H1 (cell line): ENCODE data around the gene TBC1D22A. TPM values are rescaled to one million over a fixed set of nuclear protein-coding genes. Genes with fewer than 3 reads are reported as not detected.

ENCODE experiments used
- CTCF ChIA-PET: fragments of 300-600 bp; sonication (Branson Sonifier 250); formaldehyde crosslinking; loops from one replicate; lab custom pipeline; 2021; ENCODE audit not compliant: partially characterized antibody; lab: Charles Lee
- POLR2A ChIA-PET: fragments of 300-600 bp; sonication (Branson Sonifier 250); formaldehyde crosslinking; loops from one replicate; lab custom pipeline; 2021; ENCODE audit warnings: inconsistent platforms; ENCODE audit not compliant: partially characterized antibody; lab: Charles Lee
- DNase-seq, 2 experiments: peaks; one replicate each; pipeline versions ENCODE4 v3.0.0 to v3.0.0-alpha.2; 2010 to 2022; ENCODE audit warnings: low spot score in 2 of 2, low read depth in 1 of 2, mixed read lengths in 1 of 2
- FAIRE-seq: peaks from 2 replicates; lab custom pipeline; 2011; peaks lifted over from hg19 to GRCh38; lab: Jason Lieb, UNC
- H2AFZ ChIP-seq: 2 replicates; pipeline ENCODE4 v1.8.1; 2012; ENCODE audit warnings: low read length, inconsistent platforms
- H2AK5ac ChIP-seq: 2 replicates; pipeline ENCODE4 v1.6.1; 2013; ENCODE audit warnings: low read depth, low read length
- H2BK120ac ChIP-seq: replicated peaks from 2 replicates; pipeline ENCODE3; 2013; ENCODE audit warnings: low read depth, low read length, inconsistent platforms
- H2BK12ac ChIP-seq: 2 replicates; pipeline ENCODE4 v1.6.1; 2013; ENCODE audit warnings: low read depth, low read length
- H2BK15ac ChIP-seq: 2 replicates; pipeline ENCODE4 v1.6.1; 2013; ENCODE audit warnings: low read length
- H2BK20ac ChIP-seq: 2 replicates; pipeline ENCODE4 v1.6.1; 2013; ENCODE audit warnings: low read length
- H2BK5ac ChIP-seq: 2 replicates; pipeline ENCODE4 v1.6.1; 2013; ENCODE audit warnings: low read depth, low read length
- H3K14ac ChIP-seq: 2 replicates; pipeline ENCODE4 v1.6.1; 2013; ENCODE audit warnings: inconsistent platforms; ENCODE audit not compliant: insufficient read length
- H3K18ac ChIP-seq: 2 replicates; pipeline ENCODE4 v1.6.1; 2013; ENCODE audit warnings: low read length; ENCODE audit errors: extremely low read depth
- H3K23ac ChIP-seq: 2 replicates; pipeline ENCODE4 v1.6.1; 2013; ENCODE audit warnings: inconsistent platforms; ENCODE audit not compliant: insufficient read length
- H3K23me2 ChIP-seq: 2 replicates; pipeline ENCODE4 v1.6.1; 2013; ENCODE audit warnings: low read depth, low read length
- H3K27ac ChIP-seq: 2 replicates; pipeline ENCODE4 v1.6.1; 2011; ENCODE audit warnings: low read depth, low read length, inconsistent platforms
- H3K27me3 ChIP-seq, 4 experiments: replicated peaks in 1 of 4; 1 replicate in 1 of 4; 2 replicates in 3 of 4; pipeline versions ENCODE4 v1.6.1 to v1.8.1; 2011 to 2013; ENCODE audit warnings: low read length in 3 of 4, mild to moderate bottlenecking in 3 of 4, inconsistent platforms in 2 of 4, mixed read lengths in 2 of 4, moderate library complexity in 1 of 4; ENCODE audit not compliant: control insufficient read depth in 3 of 4, insufficient read depth in 3 of 4; ENCODE audit errors: extremely low read depth in 1 of 4
- H3K36me3 ChIP-seq, 4 experiments: 2 replicates each; pipeline versions ENCODE4 v1.6.1 to v1.8.1; 2011 to 2013; ENCODE audit warnings: mild to moderate bottlenecking in 4 of 4, low read length in 3 of 4, moderate library complexity in 2 of 4, control low read depth in 1 of 4, inconsistent platforms in 1 of 4; ENCODE audit not compliant: insufficient read depth in 4 of 4, control insufficient read depth in 2 of 4
- H3K4ac ChIP-seq: replicated peaks from 2 replicates; pipeline ENCODE3; 2013; ENCODE audit warnings: low read length, low read depth, mixed read lengths, inconsistent platforms; ENCODE audit not compliant: insufficient read length
- H3K4me1 ChIP-seq, 4 experiments: replicated peaks in 1 of 4; 1 replicate in 1 of 4; 2 replicates in 3 of 4; pipeline versions ENCODE4 v1.6.1 to v1.8.1; 2011 to 2013; ENCODE audit warnings: low read length in 3 of 4, inconsistent platforms in 2 of 4, mixed read lengths in 1 of 4; ENCODE audit not compliant: insufficient read depth in 4 of 4, control insufficient read depth in 3 of 4
- H3K4me2 ChIP-seq, 2 experiments: 2 replicates each; pipeline versions ENCODE4 v1.6.1 to v1.8.1; 2011 to 2013; ENCODE audit warnings: low read depth in 2 of 2, low read length in 2 of 2, control low read depth in 1 of 2, inconsistent platforms in 1 of 2, mild to moderate bottlenecking in 1 of 2; ENCODE audit not compliant: insufficient read depth in 1 of 2
- H3K4me3 ChIP-seq, 4 experiments: fragments of 200-600, 300-600 bp in 1 of 4; sonication (generic), shearing (Covaris generic), sonication (Bioruptor Twin) in 1 of 4; 2 replicates each; pipeline versions ENCODE4 v1.5.1 to v1.8.1; 2011 to 2016; ENCODE audit warnings: low read length in 4 of 4, low read depth in 3 of 4, control low read depth in 2 of 4, inconsistent platforms in 2 of 4, mild to moderate bottlenecking in 2 of 4, mixed read lengths in 1 of 4, moderate library complexity in 1 of 4; ENCODE audit not compliant: insufficient read depth in 2 of 4; ENCODE audit errors: extremely low read depth in 1 of 4
- H3K56ac ChIP-seq: replicated peaks from 2 replicates; pipeline ENCODE3; 2013; ENCODE audit warnings: low read depth, mild to moderate bottlenecking, mixed read lengths, low read length, inconsistent platforms; ENCODE audit not compliant: insufficient read length
- H3K79me1 ChIP-seq: 2 replicates; pipeline ENCODE4 v1.6.1; 2013; ENCODE audit warnings: low read depth, low read length, control low read depth
- H3K79me2 ChIP-seq, 2 experiments: 2 replicates each; pipeline versions ENCODE4 v1.6.1 to v1.8.1; 2012 to 2013; ENCODE audit warnings: low read length in 2 of 2, mild to moderate bottlenecking in 2 of 2, inconsistent platforms in 1 of 2; ENCODE audit not compliant: insufficient read depth in 2 of 2, control insufficient read depth in 1 of 2
- H3K9ac ChIP-seq, 4 experiments: replicated peaks in 1 of 4; 1 replicate in 1 of 4; 2 replicates in 3 of 4; pipeline versions ENCODE4 v1.6.1 to v1.8.1; 2011 to 2013; ENCODE audit warnings: low read depth in 3 of 4, low read length in 3 of 4, control low read depth in 2 of 4, mild to moderate bottlenecking in 2 of 4, moderate library complexity in 2 of 4, inconsistent platforms in 1 of 4; ENCODE audit errors: extremely low read depth in 1 of 4
- H3K9me3 ChIP-seq, 2 experiments: 2 replicates each; pipeline versions ENCODE4 v1.6.1 to v1.8.1; 2012 to 2013; ENCODE audit warnings: mild to moderate bottlenecking in 2 of 2, moderate library complexity in 2 of 2, control low read depth in 1 of 2, inconsistent platforms in 1 of 2, low read depth in 1 of 2, low read length in 1 of 2, mixed read lengths in 1 of 2; ENCODE audit not compliant: insufficient read depth in 2 of 2
- H4K20me1 ChIP-seq, 2 experiments: replicated peaks in 1 of 2; 2 replicates each; pipeline versions ENCODE3 to v1.8.1; 2011 to 2013; ENCODE audit warnings: inconsistent platforms in 2 of 2, low read length in 2 of 2, mild to moderate bottlenecking in 1 of 2; ENCODE audit not compliant: insufficient read depth in 2 of 2, control insufficient read depth in 1 of 2
- H4K5ac ChIP-seq: 2 replicates; pipeline ENCODE4 v1.6.1; 2013; ENCODE audit warnings: low read length, low read depth, mixed read lengths, inconsistent platforms; ENCODE audit not compliant: insufficient read length
- H4K8ac ChIP-seq: 2 replicates; pipeline ENCODE4 v1.8.0; 2013; ENCODE audit warnings: mild to moderate bottlenecking, moderate library complexity, low read length, inconsistent platforms; ENCODE audit not compliant: insufficient read depth; ENCODE audit errors: extremely low read depth
- H4K91ac ChIP-seq: replicated peaks from 2 replicates; pipeline ENCODE3; 2013; ENCODE audit warnings: low read length, mixed read lengths, inconsistent platforms; ENCODE audit not compliant: insufficient read length
- ATF3 ChIP-seq: IDR thresholded peaks from 2 replicates; pipeline ENCODE4 v1.6.1; 2011; ENCODE audit warnings: low read depth, mild to moderate bottlenecking, low read length; ENCODE audit not compliant: insufficient read depth
- BACH1 ChIP-seq: IDR thresholded peaks from 2 replicates; pipeline ENCODE4 v1.6.1; 2012; ENCODE audit warnings: low read length, improper control_type of control experiment
- EGR1 ChIP-seq: IDR thresholded peaks from 2 replicates; pipeline ENCODE4 v1.6.1; 2011; ENCODE audit warnings: low read depth, low read length, borderline replicate concordance
- KDM1A ChIP-seq: fragments of 200-600, 300-600 bp; sonication (generic); IDR thresholded peaks from 2 replicates; pipeline ENCODE4 v1.7.1; 2016; ENCODE audit warnings: mild to moderate bottlenecking, low read length, borderline replicate concordance
- KDM5A ChIP-seq: fragments of 200-600 bp; IDR thresholded peaks from 2 replicates; pipeline ENCODE4 v1.7.1; 2012; ENCODE audit warnings: mild to moderate bottlenecking, low read length, inconsistent platforms, mixed read lengths
- POLR2A ChIP-seq, 2 experiments: IDR thresholded peaks; 1 replicate in 1 of 2; 2 replicates in 1 of 2; pipeline ENCODE4 v1.6.1; 2011; ENCODE audit warnings: low read depth in 2 of 2, low read length in 2 of 2, mild to moderate bottlenecking in 2 of 2; ENCODE audit errors: control extremely low read depth in 1 of 2
- RNF2 ChIP-seq: fragments of 200-900, 300-1000 bp; sonication (generic); IDR thresholded peaks from 2 replicates; pipeline ENCODE4 v1.7.1; 2016; ENCODE audit warnings: borderline replicate concordance, low read depth, mild to moderate bottlenecking, antibody characterized with exemption, low read length; ENCODE audit not compliant: poor library complexity, severe bottlenecking; ENCODE audit errors: missing control alignments
- SIN3A ChIP-seq, 2 experiments: IDR thresholded peaks in 1 of 2; conservative IDR thresholded peaks in 1 of 2; 2 replicates each; pipeline ENCODE4 v1.6.1; 2011 to 2012; ENCODE audit warnings: low read length in 2 of 2, improper control_type of control experiment in 1 of 2, low read depth in 1 of 2, mild to moderate bottlenecking in 1 of 2
- SP4 ChIP-seq: IDR thresholded peaks from 2 replicates; pipeline ENCODE4 v1.6.1; 2012; ENCODE audit warnings: low read length, inconsistent platforms
- SRF ChIP-seq: IDR thresholded peaks from 2 replicates; pipeline ENCODE4 v1.6.1; 2011; ENCODE audit warnings: mild to moderate bottlenecking, low read depth, low read length, moderate library complexity
- USF2 ChIP-seq: IDR thresholded peaks from 2 replicates; pipeline ENCODE4 v1.6.1; 2011; ENCODE audit warnings: low read length, improper control_type of control experiment
- WGBS, 2 experiments: shearing (Covaris generic) in 1 of 2; methylation state at CpG; one replicate each; pipeline versions ENCODE4 v1.1.6 to v1.1.7; 2013 to 2015; ENCODE audit warnings: low lambda C conversion rate in 2 of 2, mixed read lengths in 2 of 2, inconsistent platforms in 1 of 2, low coverage in 1 of 2, missing lambda C conversion rate in 1 of 2; ENCODE audit not compliant: insufficient replicate concordance in 2 of 2, insufficient coverage in 1 of 2, insufficient read length in 1 of 2; ENCODE audit errors: extremely low coverage in 1 of 2, missing lambda C conversion rate in 1 of 2; 5-methylcytosine and 5-hydroxymethylcytosine counted together
- polyA plus RNA-seq, 7 experiments: library from polyadenylated mRNA; depleted of rRNA in 3 of 7; stranded (reverse) in 5 of 7; unstranded in 2 of 7; fragments of >200 nt in 5 of 7; fragments of 200-250 nt in 2 of 7; gene quantifications; 1 replicate in 5 of 7; 2 replicates in 1 of 7; 4 replicates in 1 of 7; pipeline versions ENCODE4 v1.2.1 to v1.2.3, GENCODE V29; 2011 to 2013; ENCODE audit warnings: missing spikeins in 2 of 7, mixed read lengths in 2 of 7
- total RNA-seq: library from RNA; stranded (reverse); fragmentation: NEBNext Ultra II Directional; extraction: Animal tissue kit (Norgen Biotek cat#: 25700); gene quantifications from 2 replicates; pipeline ENCODE4 v1.2.1, GENCODE V29; 2021

The TBC1D22A gene
- total and polyA plus RNA-seq, 2 of the 8 experiments (the other 6 are each of a cell fraction or from before 2014, with no cell fraction given), result 11.9 to 18.4 TPM

DNA sequence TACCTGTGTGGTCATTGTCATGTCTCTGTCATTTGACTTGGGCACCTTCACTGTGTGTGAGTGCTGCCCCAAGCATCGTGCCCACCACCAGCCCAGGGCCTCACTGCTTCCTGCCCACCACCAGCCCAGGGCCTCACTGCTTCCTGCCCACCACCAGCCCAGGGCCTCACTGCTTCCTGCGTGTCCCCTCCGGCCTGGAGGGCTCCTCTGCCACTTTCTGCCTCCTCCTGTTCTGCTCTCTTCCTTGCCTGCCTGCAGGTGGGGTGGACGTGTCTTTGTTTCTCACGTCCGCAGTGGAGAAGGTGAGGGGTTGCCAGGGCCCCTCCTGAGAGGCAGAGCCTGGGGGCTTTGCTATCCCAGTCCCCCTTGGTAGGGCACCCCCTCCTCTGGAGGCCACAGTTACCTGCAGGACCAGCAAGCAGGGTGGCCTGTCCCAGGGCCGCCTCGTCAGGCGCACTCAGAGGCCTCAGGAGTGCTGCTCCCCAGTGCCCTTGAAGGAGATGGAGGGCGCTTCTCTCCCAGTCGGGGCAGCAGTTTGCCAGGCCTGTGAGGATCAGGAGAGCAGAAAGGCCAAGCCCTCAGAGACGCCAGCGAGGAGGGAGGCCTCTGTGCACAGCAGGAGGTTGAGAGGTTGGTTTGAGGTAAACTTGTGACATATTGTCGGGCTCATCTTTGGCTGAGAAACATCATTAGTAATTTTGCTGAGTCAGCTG is 290.7 kb downstream of the TBC1D22A start:
- Histone ChIP-seq H4K8ac (no peak overlapping the region; the same call in 1 of the 2 replicates), H2BK12ac (no peak overlapping the region), H3K56ac (no peak overlapping the region), H3K18ac (no peak overlapping the region), H3K23me2 (no peaks in the 10 kb centered on the region), H3K4me3 (no peak overlapping the region), H2AFZ (no peak overlapping the region), H3K4ac (no peak overlapping the region), H2BK120ac (no peak overlapping the region), H4K91ac (no peak overlapping the region), H3K9ac (no peak overlapping the region), H3K14ac (no peak overlapping the region), H2BK20ac (no peak overlapping the region), H3K4me1 (peaks cover 0 to 5% (median 3%) of the 10 kb centered on the region in 4 experiments; a peak in 4 of 7 replicates), H3K4me2 (no peak overlapping the region), H2BK15ac (no peak overlapping the region), H3K27ac (no peak overlapping the region), H2BK5ac (peak overlapping the region; percentile 27; the same call in 1 of the 2 replicates), H4K5ac (peak overlapping the region; percentile 14), H4K20me1 (peaks cover 0 to 2% of the 10 kb centered on the region in 2 experiments), H3K23ac (no peak overlapping the region), H3K9me3 (no peaks in the 10 kb centered on the region), H3K79me2 (no peaks in the 10 kb centered on the region), H3K36me3 (no peaks in the 10 kb centered on the region; a peak in 1 of 8 replicates), H3K79me1 (no peaks in the 10 kb centered on the region; the same call in 1 of the 2 replicates), H3K27me3 (no peaks in the 10 kb centered on the region), H2AK5ac (no peak overlapping the region)
- POLR2A ChIA-PET, result no interaction called here
- CTCF ChIA-PET, result no interaction called here
- 86% methylated on average over 14 of the region's 14 CpGs; no CpG with 5 or more reads in 1 of the 2 experiments for WGBS, 2 experiments
- DNase-seq (no peak), FAIRE-seq (no peak)
- peak; percentile 66 for TF ChIP-seq BACH1
- no peak for TF ChIP-seq POLR2A (IDR thresholded peaks at IDR 0.05; ENCODE audit: control extremely low read depth in 1 of 2, low read depth in 2 of 2, low read length in 2 of 2)
- no peak for TF ChIP-seq KDM5A
- TF ChIP-seq SIN3A (conservative IDR thresholded peaks at IDR 0.05 in 1 of 2, IDR thresholded peaks at IDR 0.05 in 1 of 2; ENCODE audit: low read depth in 1 of 2, low read length in 2 of 2), result no peak
- TF ChIP-seq SRF, result no peak
- no peak for TF ChIP-seq EGR1
- no peak for TF ChIP-seq SP4
- no peak for TF ChIP-seq ATF3
- TF ChIP-seq KDM1A, result no peak
- TF ChIP-seq RNF2, result no peak
- no peak for TF ChIP-seq USF2
